Skeletal muscle satellite cell (primary cell): ENCODE measurements around the gene MIER3.

Experiments
- H3K27me3 ChIP-seq: 2 replicates; pipeline ENCODE4 v1.7.0; 2013; ENCODE audit warnings: low read length; ENCODE audit not compliant: control insufficient read depth, insufficient read depth
- H3K36me3 ChIP-seq: 2 replicates; pipeline ENCODE4 v1.7.0; 2013; ENCODE audit warnings: mild to moderate bottlenecking, control low read depth, low read length; ENCODE audit not compliant: insufficient read depth
- H3K4me1 ChIP-seq: 2 replicates; pipeline ENCODE4 v1.7.0; 2013; ENCODE audit warnings: low read length; ENCODE audit not compliant: control insufficient read depth, insufficient read depth
- H3K4me2 ChIP-seq: 2 replicates; pipeline ENCODE4 v1.7.0; 2013; ENCODE audit warnings: mild to moderate bottlenecking, low read length
- H3K4me3 ChIP-seq: 2 replicates; pipeline ENCODE4 v1.7.0; 2013; ENCODE audit warnings: low read length
- H3K9ac ChIP-seq: 2 replicates; pipeline ENCODE4 v1.7.0; 2013; ENCODE audit warnings: mild to moderate bottlenecking, low read depth, low read length, moderate library complexity
- H3K9me3 ChIP-seq: replicated peaks from 2 replicates; pipeline ENCODE4 v1.7.0; 2013; ENCODE audit warnings: mild to moderate bottlenecking, control low read depth, low read length

MIER3 gene

GRCh38 chr5:56893251-56893951 is 58.5 kb downstream of the MIER3 start:
- Histone ChIP-seq H3K9ac (no peak overlapping the region), H3K4me2 (no peak overlapping the region), H3K9me3 (no peaks in the 10 kb centered on the region), H3K36me3 (peaks cover 4% of the 10 kb centered on the region), H3K4me3 (no peak overlapping the region), H3K4me1 (no peaks in the 10 kb centered on the region), H3K27me3 (no peaks in the 10 kb centered on the region)

- Histone ChIP-seq H3K4me2 (no peak overlapping the region), H3K4me3 (no peak overlapping the region), H3K9me3 (no peaks in the 10 kb centered on the region), H3K36me3 (peaks cover 20% of the 10 kb centered on the region), H3K27me3 (no peaks in the 10 kb centered on the region), H3K4me1 (no peaks in the 10 kb centered on the region), H3K9ac (no peak overlapping the region)
Observed at GRCh38 chr5:56881571-56881970, 70.4 kb downstream of the MIER3 start.

GRCh38 chr5:56876327-56876726 is 75.6 kb downstream of the MIER3 start:
- Histone ChIP-seq H3K36me3 (peaks cover 6% of the 10 kb centered on the region), H3K9ac (no peak overlapping the region), H3K27me3 (no peaks in the 10 kb centered on the region), H3K4me3 (no peak overlapping the region), H3K9me3 (no peaks in the 10 kb centered on the region), H3K4me2 (no peak overlapping the region), H3K4me1 (no peaks in the 10 kb centered on the region)

- Histone ChIP-seq H3K4me3 (no peak overlapping the region), H3K36me3 (peaks cover 6% of the 10 kb centered on the region), H3K4me1 (no peaks in the 10 kb centered on the region), H3K9me3 (no peaks in the 10 kb centered on the region), H3K27me3 (no peaks in the 10 kb centered on the region), H3K9ac (no peak overlapping the region), H3K4me2 (no peak overlapping the region)
Observed at GRCh38 chr5:56873056-56873455, 78.9 kb downstream of the MIER3 start.

GRCh38 chr5:56871777-56872176 is 80.1 kb downstream of the MIER3 start:
- no peaks in the 10 kb centered on the region for H3K27me3 ChIP-seq
- no peak overlapping the region for H3K9ac ChIP-seq
- no peaks in the 10 kb centered on the region for H3K9me3 ChIP-seq
- H3K4me1 ChIP-seq: no peaks in the 10 kb centered on the region
- no peak overlapping the region for H3K4me3 ChIP-seq
- peaks cover 6% of the 10 kb centered on the region for H3K36me3 ChIP-seq
- H3K4me2 ChIP-seq: no peak overlapping the region
